AG10803 (cell line): ENCODE data around the gene TCF25.
"Not testable (repeated sequence)": the region's sequence is repeated elsewhere in the genome, so short reads cannot be mapped to it uniquely, and the experiment has no call there.

Experiments
- DNase-seq: peaks from one replicate; pipeline ENCODE4 v3.0.0; 2010; ENCODE audit warnings: low read depth
- H3K4me3 ChIP-seq: 2 replicates; pipeline ENCODE4 v1.5.1; 2011; ENCODE audit warnings: mild to moderate bottlenecking, low read length, control low read depth
- TF ChIP-seq, protein P1 (sequence below): conservative IDR thresholded peaks from 2 replicates; pipeline ENCODE4 v1.5.1; 2011; ENCODE audit warnings: mild to moderate bottlenecking, low read length, control low read depth, inconsistent platforms

The TCF25 gene

GRCh38 chr16:89910717-89911354 is 37.4 kb downstream of the TCF25 start:
- H3K4me3 ChIP-seq, result no peak overlapping the region
- TF ChIP-seq, protein P1, sequence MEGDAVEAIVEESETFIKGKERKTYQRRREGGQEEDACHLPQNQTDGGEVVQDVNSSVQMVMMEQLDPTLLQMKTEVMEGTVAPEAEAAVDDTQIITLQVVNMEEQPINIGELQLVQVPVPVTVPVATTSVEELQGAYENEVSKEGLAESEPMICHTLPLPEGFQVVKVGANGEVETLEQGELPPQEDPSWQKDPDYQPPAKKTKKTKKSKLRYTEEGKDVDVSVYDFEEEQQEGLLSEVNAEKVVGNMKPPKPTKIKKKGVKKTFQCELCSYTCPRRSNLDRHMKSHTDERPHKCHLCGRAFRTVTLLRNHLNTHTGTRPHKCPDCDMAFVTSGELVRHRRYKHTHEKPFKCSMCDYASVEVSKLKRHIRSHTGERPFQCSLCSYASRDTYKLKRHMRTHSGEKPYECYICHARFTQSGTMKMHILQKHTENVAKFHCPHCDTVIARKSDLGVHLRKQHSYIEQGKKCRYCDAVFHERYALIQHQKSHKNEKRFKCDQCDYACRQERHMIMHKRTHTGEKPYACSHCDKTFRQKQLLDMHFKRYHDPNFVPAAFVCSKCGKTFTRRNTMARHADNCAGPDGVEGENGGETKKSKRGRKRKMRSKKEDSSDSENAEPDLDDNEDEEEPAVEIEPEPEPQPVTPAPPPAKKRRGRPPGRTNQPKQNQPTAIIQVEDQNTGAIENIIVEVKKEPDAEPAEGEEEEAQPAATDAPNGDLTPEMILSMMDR, result no peak
- no peak for DNase-seq

DNA sequence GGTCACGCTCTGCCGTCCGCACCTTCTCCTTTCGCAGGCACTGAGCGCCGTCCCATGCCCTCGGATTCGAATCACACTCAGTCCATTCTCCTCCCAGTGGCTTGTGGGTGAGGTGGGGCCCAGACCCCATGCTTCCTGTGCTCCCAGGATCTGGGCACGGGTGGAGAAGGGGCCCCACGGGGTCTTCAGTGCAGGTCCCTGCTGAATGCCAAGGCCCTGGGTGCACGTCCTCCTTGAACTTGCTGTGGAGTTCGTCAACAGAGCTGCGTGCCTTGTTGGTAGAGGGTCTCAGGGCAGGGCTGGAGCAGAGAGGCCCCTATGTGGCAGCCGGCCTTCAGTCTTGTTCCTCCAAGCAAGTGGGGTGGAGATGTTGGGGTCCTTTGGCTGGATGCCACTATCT is 38.0 kb downstream of the TCF25 start:
- DNase-seq, result no peak
- TF ChIP-seq, protein P1, result no peak
- no peak overlapping the region for H3K4me3 ChIP-seq

DNA sequence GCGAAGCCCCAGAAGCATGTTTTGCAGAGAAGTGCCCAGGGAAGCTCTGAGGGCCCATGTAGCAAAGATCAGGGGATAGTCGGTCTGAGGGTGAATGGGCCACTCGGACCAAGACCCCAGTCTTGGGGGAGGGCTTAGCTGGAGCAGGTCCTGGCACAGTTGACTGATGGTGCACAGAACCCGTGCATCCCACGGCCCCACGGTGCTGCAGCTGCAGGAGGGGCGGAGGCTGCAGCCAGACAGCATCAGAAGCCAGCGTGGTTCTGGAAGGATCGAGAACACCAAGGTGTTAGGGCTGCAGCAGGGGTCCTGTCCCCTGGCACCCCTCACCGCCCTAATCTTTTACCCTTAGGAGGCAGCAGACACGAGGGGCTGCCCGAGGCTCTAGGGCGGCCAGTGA is 38.8 kb downstream of the TCF25 start:
- TF ChIP-seq, protein P1, result no peak
- H3K4me3 ChIP-seq, result no peak overlapping the region
- no peak for DNase-seq

GRCh38 chr16:89912627-89913026 is 39.2 kb downstream of the TCF25 start:
- H3K4me3 ChIP-seq, result no peak overlapping the region
- no peak for DNase-seq
- TF ChIP-seq, protein P1, result no peak

DNA sequence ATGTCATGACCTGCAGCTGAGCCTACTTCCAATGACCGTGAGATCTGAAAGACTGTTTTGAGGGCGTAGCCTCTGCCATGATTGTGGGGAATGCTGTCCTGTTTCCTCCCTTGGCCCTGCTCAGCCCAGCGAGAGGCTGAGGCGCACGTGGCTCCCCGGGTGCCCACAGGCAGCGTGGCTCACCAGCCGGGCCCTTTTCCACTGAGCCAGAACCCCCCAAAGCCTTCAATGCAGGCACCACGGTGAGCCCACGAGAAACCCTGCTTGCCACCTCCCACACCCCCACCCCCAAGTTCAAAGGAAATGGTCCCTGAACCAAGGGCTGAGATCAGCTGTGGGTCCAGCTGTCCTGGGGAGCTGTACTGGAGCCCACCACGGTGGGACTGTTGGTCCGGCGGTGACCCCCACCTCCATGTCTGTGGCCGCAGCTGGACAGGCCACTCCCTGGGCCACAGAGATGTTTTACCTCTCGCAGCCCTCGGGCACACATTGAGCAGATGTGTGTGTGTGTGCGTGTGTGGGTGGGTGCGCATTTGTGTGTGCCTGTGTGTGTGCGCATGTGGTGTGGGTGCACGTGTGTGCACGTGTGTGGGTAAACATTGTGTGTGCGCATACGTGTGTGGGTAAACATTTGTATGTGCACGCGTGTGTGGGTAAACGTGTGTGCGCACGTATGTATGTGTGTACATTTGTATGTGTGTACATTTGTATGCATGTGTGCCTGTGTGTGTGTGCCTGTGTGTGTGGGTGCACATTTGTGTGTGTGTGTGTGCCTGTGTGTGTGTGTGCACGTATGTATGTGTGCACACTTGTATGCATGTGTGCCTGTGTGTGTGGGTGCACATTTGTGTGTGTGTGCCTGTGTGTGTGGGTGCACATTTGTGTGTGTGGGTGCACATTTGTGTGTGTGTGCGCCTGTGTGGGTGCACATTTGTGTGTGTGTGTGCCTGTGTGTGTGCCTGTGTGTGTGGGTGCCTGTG is 40.3 kb downstream of the TCF25 start:
- no peak overlapping the region for H3K4me3 ChIP-seq
- DNase-seq, result no peak
- TF ChIP-seq, protein P1, result no peak

DNA sequence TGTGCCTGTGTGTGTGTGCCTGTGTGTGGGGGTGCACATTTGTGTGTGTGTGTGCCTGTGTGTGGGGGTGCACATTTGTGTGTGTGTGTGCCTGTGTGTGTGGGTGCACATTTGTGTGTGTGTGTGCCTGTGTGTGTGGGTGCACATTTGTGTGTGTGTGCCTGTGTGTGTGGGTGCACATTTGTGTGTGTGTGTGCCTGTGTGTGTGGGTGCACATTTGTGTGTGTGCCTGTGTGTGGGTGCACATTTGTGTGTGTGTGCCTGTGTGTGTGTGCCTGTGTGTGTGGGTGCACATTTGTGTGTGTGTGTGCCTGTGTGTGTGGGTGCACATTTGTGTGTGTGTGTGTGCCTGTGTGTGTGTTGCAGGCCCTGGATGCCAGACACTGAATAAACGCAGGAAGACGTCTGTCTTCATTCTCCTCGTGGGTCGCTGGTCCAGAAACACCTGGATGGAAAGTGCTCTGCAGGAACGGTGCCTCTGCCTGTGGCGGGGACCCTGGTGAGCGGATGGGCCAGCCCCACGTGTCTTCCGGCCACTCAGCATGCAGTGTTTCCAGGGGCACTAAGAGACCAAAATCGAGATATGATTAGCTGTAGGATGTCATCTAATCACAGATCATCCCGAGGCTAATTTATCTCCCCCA is 41.4 kb downstream of the TCF25 start:
- H3K4me3 ChIP-seq, DNase-seq: not testable (repeated sequence)
